ENCODE measurements around the gene CASP7. TPM values are rescaled to one million over a fixed set of nuclear protein-coding genes. Genes with fewer than 3 reads are reported as not detected.

CASP7 gene
- total RNA-seq, 4 donors from 2014 or later = 5.3 to 23.9 (median 8.9) TPM

DNA sequence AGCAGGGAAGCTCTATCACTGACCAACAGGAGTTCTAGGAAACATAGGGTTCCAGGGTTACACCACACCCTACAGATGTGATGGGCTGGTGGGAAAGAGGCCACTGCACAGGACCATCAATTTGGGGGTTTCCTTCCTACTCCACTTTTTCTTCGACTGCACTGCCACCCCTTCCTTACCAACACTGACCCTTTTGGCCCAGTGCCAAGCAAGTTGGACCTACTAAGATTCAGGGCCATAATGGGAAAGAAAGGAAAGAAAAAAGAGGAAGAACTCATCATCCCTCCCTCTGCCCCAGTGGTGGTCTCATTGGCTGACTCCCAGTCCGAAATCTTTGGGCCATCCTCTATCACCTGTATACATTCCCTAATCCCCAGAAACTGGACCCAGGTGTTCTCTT lies 65.7 kb downstream of the CASP7 start:
- Histone ChIP-seq H3K27me3 (no peaks in the 10 kb centered on the region), H3K4me1 (no peaks in the 10 kb centered on the region), H3K27ac (no peak overlapping the region), H3K4me3 (no peak overlapping the region), H3K9me3 (no peaks in the 10 kb centered on the region), H3K36me3 (no peaks in the 10 kb centered on the region)
- intact Hi-C loops (cut with DNase I; ENCODE audit: low total_unique reads) (no loop called here), in situ Hi-C loops (cut with MboI; ENCODE audit: low sequenced_read_pairs in 4 of 4) (no loop called here)
- TF ChIP-seq, protein P1, sequence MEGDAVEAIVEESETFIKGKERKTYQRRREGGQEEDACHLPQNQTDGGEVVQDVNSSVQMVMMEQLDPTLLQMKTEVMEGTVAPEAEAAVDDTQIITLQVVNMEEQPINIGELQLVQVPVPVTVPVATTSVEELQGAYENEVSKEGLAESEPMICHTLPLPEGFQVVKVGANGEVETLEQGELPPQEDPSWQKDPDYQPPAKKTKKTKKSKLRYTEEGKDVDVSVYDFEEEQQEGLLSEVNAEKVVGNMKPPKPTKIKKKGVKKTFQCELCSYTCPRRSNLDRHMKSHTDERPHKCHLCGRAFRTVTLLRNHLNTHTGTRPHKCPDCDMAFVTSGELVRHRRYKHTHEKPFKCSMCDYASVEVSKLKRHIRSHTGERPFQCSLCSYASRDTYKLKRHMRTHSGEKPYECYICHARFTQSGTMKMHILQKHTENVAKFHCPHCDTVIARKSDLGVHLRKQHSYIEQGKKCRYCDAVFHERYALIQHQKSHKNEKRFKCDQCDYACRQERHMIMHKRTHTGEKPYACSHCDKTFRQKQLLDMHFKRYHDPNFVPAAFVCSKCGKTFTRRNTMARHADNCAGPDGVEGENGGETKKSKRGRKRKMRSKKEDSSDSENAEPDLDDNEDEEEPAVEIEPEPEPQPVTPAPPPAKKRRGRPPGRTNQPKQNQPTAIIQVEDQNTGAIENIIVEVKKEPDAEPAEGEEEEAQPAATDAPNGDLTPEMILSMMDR (IDR thresholded peaks at IDR 0.05 in 4 of 5, conservative IDR thresholded peaks at IDR 0.05 in 1 of 5) = no peak
- TF ChIP-seq POLR2A (IDR thresholded peaks at IDR 0.05) = no peak
- no peak for DNase-seq
- ATAC-seq = no peak

DNA sequence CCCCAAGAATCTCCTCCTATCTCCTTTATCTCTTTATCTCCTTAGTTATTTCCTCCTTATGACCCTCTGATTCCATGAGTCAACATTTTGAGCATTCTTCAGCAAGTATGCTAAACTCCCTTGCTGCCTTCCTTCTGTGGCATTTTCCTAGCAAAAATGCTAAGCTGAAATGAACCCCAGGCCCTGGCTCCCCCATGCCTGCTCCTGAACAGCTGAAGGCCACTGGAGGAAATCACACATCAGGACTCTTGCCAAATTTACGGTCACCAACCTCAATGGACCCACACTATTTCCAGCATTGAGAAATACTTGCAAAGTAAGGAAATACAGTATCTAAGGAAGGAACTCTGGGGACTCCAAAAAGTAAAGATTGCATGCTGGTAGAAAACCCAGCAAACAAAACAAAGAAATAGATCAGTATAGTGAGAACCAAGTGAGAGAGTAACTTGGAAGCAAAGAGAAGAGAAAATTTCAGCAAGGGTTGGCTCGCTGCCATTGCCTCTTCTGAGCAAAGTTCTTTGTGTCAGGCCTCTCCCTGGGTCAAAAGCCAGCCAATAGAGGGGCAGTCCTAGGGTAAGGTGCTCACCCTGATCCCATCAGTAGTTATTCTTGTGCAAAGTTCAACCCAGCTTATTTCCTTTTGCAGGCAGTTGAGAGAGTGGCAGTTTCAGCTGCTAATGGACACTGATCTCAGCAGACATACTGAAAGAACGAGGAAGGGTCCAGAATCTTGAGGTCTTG lies 66.7 kb downstream of the CASP7 start:
- no peaks in the 10 kb centered on the region for H3K9me3 ChIP-seq
- H3K27me3 ChIP-seq = no peaks in the 10 kb centered on the region
- TF ChIP-seq, protein P1 (IDR thresholded peaks at IDR 0.05 in 4 of 5, conservative IDR thresholded peaks at IDR 0.05 in 1 of 5) = no peak
- no peak for TF ChIP-seq POLR2A (IDR thresholded peaks at IDR 0.05)
- DNase-seq = no peak
- intact Hi-C loops (cut with DNase I; ENCODE audit: low total_unique reads) (no loop called here), in situ Hi-C loops (cut with MboI; ENCODE audit: low sequenced_read_pairs in 4 of 4) (no loop called here)
- no peaks in the 10 kb centered on the region for H3K36me3 ChIP-seq
- H3K4me3 ChIP-seq = no peak overlapping the region
- H3K27ac ChIP-seq = no peak overlapping the region
- H3K4me1 ChIP-seq = no peaks in the 10 kb centered on the region
- no peak for ATAC-seq

DNA sequence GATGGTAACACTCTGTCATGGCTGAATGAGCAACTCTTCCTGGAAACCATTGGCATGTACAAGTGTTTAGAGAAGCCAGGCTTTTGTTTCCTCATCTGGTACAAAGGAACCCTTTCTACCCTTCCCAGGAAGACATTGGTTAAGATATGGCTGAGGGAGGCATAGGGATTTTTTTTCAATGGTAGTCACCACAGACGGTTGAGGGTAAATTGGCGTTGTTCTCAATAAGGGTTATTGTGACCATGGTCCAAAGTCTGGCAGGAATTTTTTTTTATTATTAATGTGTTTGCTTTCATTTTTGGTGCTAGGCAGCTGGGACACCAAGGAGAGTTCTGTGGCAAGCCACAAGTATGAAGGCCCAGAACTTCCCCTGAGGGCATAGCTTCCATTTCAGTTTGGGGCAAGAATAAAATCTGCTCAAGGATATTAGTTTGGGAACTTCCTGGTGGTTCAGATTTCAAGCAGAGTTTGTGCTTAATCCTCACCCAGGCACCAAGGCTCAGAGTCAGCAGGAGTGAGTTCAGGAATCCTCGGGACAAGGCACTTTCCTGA lies 71.5 kb downstream of the CASP7 start, which contains the start of gene PLEKHS1:
Gene PLEKHS1, plus strand, starts transcription at position 502 of the 552 bp plus-strand sequence. CDS start 3,596 bp downstream, outside the sequence.
- H3K9me3 ChIP-seq = no peaks in the 10 kb centered on the region
- no peak within 1 kb of the TSS for H3K4me3 ChIP-seq
- H3K27ac ChIP-seq = no peak within 1 kb of the TSS
- no peak for ATAC-seq
- intact Hi-C loops (cut with DNase I; ENCODE audit: low total_unique reads) = no loop called here
- in situ Hi-C loops (cut with MboI; ENCODE audit: low sequenced_read_pairs in 4 of 4) = no loop called here
- no peaks in the 10 kb centered on the region for H3K27me3 ChIP-seq
- no peaks in the 10 kb centered on the region for H3K36me3 ChIP-seq
- TF ChIP-seq, protein P1 (IDR thresholded peaks at IDR 0.05 in 4 of 5, conservative IDR thresholded peaks at IDR 0.05 in 1 of 5) = no peak
- no peak for TF ChIP-seq POLR2A (IDR thresholded peaks at IDR 0.05)
- DNase-seq = no peak
- no peaks in the 10 kb centered on the region for H3K4me1 ChIP-seq

DNA sequence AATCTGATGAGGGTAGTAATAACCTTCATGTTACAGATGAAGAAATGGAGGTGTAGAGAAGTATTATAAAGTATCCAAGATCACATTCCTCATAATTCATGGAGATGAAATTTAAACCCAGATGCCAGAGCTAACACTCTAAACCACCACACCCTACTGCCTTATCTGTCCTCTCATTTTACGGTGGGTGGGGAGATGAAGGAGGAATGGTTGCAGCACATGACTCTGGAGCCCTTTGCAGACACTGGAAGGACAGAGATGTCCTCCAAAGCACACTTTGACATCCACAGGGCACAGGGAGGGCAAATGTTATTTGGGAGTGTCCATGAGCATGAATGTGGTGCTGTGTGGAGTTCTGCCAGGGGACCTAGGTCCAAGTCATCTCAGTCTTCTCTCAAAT lies 72.8 kb downstream of the CASP7 start:
- H3K27me3 ChIP-seq = no peaks in the 10 kb centered on the region
- ATAC-seq = no peak

More for the DNA sequence above, 72.8 kb downstream of the CASP7 start:
- no peaks in the 10 kb centered on the region for H3K36me3 ChIP-seq
- no peaks in the 10 kb centered on the region for H3K9me3 ChIP-seq
- DNase-seq = no peak
- intact Hi-C loops (cut with DNase I; ENCODE audit: low total_unique reads) (no loop called here), in situ Hi-C loops (cut with MboI; ENCODE audit: low sequenced_read_pairs in 4 of 4) (no loop called here)
- no peak overlapping the region for H3K4me3 ChIP-seq
- no peak for TF ChIP-seq POLR2A (IDR thresholded peaks at IDR 0.05)
- TF ChIP-seq, protein P1 (IDR thresholded peaks at IDR 0.05 in 4 of 5, conservative IDR thresholded peaks at IDR 0.05 in 1 of 5) = no peak
- H3K4me1 ChIP-seq = no peaks in the 10 kb centered on the region
- no peak overlapping the region for H3K27ac ChIP-seq

Measured in gastrocnemius medialis (tissue), 4 donors.